UCSD-AML1 (cell line): ENCODE results near the gene C1QA.

Experiments used
- DNase-seq: peaks from one replicate; lab custom pipeline; 2025; ENCODE audit not compliant: unreplicated experiment; lab: John Stamatoyannopoulos, UW

Gene C1QA

GRCh38 chr1:22612671-22613571, 23.5 kb upstream of the C1QA start:
- DNase-seq: no peak

GRCh38 chr1:22613572-22613918, 22.9 kb upstream of the C1QA start:
- DNase-seq: no peak

DNA sequence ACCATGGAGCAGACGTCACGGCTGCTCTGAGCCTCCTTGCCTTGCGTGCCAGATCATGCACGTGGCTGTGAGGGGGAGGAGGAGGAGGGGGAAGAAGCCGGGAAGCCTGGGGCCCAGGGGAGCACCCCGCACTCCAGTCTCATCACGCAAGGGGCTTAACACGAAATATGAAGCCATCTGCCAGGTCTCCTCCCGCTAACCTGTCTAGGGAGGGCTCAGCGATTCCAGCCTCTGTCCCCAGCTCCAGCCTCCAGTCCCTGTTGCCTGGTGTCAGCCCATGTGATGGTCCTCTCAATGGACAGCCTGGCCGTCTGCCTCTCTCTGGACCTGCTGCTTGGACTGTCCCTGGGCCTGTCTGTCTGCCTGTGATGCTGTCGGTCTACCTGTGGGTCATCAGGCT, 22.5 kb upstream of the C1QA start:
- DNase-seq: no peak

DNA sequence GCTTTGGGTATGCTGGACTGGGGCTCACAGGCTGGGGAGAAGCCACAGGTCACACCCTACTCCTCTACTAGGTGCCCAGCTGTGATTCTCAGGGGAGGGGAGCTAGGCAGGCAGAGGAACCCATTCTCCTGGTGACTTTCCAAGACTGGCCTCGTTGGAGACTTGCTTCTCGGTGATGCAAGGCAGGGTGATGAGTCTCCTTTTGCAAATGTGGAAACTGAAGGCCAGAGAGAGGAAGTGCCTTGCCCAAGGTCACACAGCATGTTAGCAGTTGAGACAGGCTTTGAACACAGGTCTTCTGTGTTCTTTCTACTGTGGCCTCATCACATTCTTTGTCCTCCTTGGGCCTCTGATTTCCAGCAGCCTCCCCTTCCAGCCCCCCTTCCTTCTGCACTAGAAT, 20.5 kb upstream of the C1QA start:
- no peak for DNase-seq

GRCh38 chr1:22616571-22616970, 19.9 kb upstream of the C1QA start:
- no peak for DNase-seq

DNA sequence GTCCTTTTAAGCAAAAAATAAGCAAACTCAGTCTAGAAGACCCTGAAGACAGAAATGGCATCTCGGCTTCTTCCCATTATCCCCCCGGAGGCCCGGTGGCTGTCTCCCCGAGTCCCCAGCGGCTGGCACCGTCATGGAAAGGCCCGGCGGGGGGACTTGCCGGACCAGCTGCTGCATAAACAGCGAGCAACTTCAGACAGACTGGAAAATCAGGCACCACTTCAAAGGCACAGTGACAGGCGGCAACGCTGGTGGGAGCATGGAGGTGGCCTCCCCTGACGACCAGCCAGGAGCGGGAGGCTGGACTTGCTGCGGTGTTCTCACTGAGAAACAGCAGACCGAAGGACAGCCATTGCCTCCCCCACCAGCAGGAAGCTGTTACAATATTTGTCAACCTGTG, 18.4 kb upstream of the C1QA start:
- no peak for DNase-seq

- no peak for DNase-seq
Observed at GRCh38 chr1:22619252-22619651, 17.2 kb upstream of the C1QA start.

DNA sequence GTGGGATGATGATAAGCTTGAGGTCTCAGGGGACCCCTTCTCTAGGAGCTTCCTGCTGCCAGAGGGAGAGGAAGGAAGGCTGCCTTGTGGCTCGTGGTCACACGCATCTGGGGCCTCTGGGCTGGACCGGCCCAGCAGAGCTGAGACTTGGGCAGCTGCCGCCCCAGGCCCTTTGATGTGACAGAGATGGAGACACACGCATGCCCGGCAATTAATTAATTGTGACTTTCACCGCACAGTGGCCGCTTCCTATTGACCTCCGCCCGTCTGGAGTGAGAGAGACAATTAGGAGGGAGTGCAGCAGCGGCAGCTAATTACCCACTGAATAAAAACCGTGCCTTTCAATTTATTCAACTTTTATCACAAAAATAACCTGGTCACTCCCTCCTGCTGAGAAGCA, 16.6 kb upstream of the C1QA start:
- DNase-seq: no peak

GRCh38 chr1:22621761-22622160, 14.7 kb upstream of the C1QA start:
- no peak for DNase-seq

DNA sequence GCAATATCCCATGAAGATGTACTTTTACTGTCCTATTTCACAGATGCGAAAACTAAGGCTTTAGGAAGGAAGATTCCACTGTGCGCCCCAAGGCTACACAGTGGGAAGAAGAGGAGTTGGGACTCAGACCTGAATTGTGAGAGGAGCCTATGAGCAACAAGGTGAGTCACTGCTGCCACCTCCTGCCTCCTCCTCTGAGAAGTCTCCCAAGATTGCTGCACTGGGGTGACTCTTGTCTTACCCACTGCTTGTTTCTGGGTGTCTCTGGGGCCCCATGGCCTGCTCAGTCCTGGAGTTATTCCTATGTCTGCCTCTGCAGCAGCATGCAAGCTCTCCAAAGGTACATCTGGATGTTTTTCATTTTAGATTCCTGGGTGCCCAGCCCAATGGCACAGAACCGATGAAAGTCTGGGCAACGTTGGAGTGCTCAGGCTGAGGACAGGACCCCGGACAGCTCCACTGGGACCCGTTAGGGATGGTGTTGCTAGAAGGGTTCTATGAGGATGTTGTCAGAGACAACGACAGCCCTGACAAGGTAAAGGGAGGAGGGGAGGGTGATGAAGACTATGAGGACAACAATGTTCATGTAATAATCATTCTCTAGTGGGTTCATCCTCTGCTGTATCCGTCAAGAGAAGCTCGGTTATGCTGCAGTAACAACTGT, 11.0 kb upstream of the C1QA start:
- DNase-seq: no peak

- no peak for DNase-seq
Observed at GRCh38 chr1:22626237-22627157, 9.9 kb upstream of the C1QA start.

DNA sequence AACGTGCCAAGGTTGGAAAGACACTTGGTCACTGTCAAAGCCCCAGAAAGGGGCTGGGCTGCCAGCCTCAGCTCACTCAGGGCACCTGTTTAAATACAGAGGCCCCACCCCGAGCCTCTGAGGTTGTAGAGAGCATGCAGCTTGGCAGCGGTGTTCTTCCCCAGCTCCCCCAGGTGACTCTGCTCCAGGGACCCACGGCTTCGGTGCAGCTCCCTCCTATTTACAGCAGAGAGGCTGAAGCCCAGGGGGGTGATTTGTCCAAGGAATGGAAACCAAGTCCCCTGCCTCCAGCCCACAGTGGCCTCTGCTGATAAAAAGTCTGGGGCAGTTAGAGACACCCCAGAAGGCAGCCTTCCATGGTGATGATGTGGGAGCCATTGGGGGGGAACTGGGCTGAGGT, 9.1 kb upstream of the C1QA start:
- no peak for DNase-seq

- DNase-seq: no peak
Observed at GRCh38 chr1:22628698-22629444, 7.6 kb upstream of the C1QA start.

- DNase-seq: no peak
Observed at GRCh38 chr1:22629886-22630285, 6.5 kb upstream of the C1QA start.

DNA sequence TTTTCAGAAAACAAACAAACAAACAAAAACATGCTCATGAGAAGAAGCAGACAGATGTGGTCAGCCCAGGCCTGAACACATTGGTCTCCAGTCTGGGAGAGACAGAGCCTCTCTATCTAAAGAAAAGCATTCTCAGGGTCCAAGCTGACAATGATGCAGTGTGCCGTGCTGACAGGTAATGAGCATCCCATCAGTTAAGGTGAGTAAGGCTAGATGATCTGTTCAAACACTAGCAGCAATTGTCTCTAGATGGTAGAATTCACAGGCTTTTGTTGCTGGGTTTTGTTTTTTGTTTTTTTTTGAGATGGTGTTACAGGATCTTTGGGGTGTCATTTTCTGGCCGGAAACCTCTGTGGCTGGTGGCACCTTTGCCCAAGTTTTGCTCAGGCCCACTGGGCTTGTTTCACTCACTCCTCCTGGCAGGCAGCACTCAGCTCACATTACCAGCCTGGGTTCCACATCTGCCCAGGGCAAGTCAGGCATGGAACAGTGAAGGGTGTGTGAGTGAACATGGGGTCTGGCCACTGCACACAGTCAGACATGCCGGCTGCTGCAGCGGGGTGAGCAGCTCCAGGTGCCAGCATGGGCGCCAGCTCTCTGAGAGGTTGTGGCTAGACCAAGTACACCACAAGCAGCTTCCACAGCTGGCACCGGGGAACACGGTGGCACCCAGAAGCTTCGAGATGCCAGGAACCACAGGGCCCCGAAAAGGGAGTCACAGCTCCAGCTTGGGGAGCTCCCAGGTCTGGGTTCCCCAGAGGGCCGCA, 2.5 kb upstream of the C1QA start:
- no peak for DNase-seq

- no peak for DNase-seq
Observed at GRCh38 chr1:22635436-22635835, 992 bp upstream of the C1QA start.

DNA sequence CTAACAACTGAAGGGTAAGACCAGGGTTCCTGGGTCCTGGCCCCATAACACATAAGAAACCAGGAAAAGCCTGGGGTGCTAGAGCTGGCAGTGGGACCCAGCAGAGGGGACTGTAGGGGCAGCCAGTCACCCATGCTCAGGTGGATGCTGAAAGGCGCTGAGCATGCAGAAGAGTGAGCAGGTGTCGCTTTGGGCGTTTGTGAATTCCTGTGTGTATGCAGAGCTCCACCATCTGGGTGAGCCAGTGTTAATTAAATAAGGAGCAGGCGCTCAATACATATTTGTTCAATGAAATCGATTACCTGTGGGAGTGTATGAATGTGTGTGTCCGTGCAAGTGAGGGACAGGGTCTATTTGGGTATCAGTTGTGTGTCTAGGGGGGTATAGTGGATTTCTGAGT, 499 bp downstream of the C1QA start:
- no peak for DNase-seq

DNA sequence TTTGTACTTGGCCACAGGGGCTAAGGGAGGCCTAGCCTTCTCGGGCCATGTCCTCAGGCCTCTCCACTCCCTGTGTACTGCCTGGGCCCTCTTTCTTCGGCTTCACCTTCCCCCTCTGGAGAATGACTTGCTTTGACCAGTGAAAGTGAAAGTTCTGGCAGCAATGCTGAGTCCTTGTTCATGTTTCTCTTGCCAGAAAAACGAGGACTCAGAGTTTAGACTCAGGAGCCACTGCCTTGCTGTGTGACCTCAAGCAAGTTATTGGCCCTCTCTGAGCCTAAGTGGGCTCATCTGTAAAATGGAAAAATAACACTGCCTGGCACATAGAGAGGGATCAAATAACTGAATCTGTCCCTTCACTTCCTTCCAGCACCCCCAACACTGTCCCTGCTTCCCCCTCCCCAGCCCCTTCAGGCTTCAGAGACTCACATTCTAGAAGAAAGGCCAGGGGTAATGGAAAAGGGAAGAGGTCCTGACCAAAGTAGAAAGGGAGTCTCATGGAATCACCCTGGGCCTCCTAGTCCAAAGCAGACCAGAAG, 1.5 kb downstream of the C1QA start:
- DNase-seq: no peak

DNA sequence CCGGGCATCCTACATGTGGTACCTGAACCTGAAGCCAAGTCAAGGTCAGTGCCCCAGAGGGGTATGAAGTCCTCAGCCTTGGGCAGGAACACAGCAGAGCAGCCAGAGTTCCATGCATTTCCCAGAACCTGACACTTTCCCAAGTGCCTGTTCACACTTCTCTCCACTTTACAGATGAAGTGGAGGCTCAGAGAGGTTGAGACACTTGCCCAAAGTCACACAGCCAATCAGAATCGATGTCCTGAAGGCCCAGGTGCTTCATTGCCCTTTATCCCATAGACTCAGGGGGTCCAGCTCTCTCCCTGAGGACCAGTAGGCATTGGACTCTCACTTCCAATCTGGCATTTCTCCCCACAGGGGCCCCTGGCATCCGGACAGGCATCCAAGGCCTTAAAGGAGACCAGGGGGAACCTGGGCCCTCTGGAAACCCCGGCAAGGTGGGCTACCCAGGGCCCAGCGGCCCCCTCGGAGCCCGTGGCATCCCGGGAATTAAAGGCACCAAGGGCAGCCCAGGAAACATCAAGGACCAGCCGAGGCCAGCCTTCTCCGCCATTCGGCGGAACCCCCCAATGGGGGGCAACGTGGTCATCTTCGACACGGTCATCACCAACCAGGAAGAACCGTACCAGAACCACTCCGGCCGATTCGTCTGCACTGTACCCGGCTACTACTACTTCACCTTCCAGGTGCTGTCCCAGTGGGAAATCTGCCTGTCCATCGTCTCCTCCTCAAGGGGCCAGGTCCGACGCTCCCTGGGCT, 2.2 kb downstream of the C1QA start:
- no peak for DNase-seq
